HepG2 (cell line): ENCODE results near the gene UCK2. TPM values are rescaled to one million over a fixed set of nuclear protein-coding genes. Genes with fewer than 3 reads are reported as not detected.

ENCODE experiments used
- ATAC-seq: fragments of 200-7000 bp; cut with Tn5 transposase; 3 replicates; pipeline ENCODE4 v1.9.1; 2020; ENCODE audit warnings: mild to moderate bottlenecking, moderate library complexity
- BruUV-seq: library from RNA; stranded (reverse); fragments of 400-500 nt; replicated peaks from 2 replicates; lab custom pipeline; 2021; lab: Mats Ljungman, UMichigan
- CTCF ChIA-PET: fragments of 300-600 bp; formaldehyde crosslinking; extraction: SDS; loops from one replicate; lab custom pipeline; 2021; ENCODE audit warnings: low total read pairs, inconsistent platforms, low intra/inter-chr PET ratio; lab: Yijun Ruan, JAX
- POLR2A ChIA-PET: fragments of 350-600 bp; sonication (Branson Sonifier 250); formaldehyde crosslinking; loops from one replicate; lab custom pipeline; 2020; ENCODE audit warnings: antibody characterized with exemption, inconsistent platforms; lab: Yijun Ruan, JAX
- DNase-seq: peaks from one replicate; pipeline ENCODE4 v3.0.0-alpha.2; 2015; ENCODE audit warnings: low spot score
- FAIRE-seq: peaks from 3 replicates; lab custom pipeline; 2011; peaks lifted over from hg19 to GRCh38; lab: Jason Lieb, UNC
- H2AFZ ChIP-seq: one replicate; pipeline ENCODE4 v1.6.1; 2011; ENCODE audit warnings: low read length, inconsistent platforms
- H3K27ac ChIP-seq: fragments of 300-600 bp; 3 replicates; pipeline ENCODE4 v1.8.0; 2011; ENCODE audit warnings: mixed run types, mild to moderate bottlenecking, mixed read lengths, low read length, inconsistent platforms; ENCODE audit not compliant: insufficient read depth; ENCODE audit errors: extremely low read length
- H3K27me3 ChIP-seq, 2 experiments: fragments of 200-600 bp in 1 of 2; 2 replicates in 1 of 2; 3 replicates in 1 of 2; pipeline versions ENCODE4 v1.6.0 to v1.8.0; 2011; ENCODE audit warnings: low read length in 2 of 2, mild to moderate bottlenecking in 2 of 2, moderate library complexity in 2 of 2, inconsistent platforms in 1 of 2; ENCODE audit not compliant: insufficient read depth in 2 of 2, control insufficient read depth in 1 of 2
- H3K36me3 ChIP-seq, 2 experiments: fragments of 200-600 bp in 1 of 2; replicated peaks in 1 of 2; 2 replicates in 1 of 2; 3 replicates in 1 of 2; pipeline versions ENCODE4 v1.5.1 to v1.8.0; 2011; ENCODE audit warnings: low read length in 2 of 2, inconsistent platforms in 1 of 2; ENCODE audit not compliant: insufficient read depth in 2 of 2, control insufficient read depth in 1 of 2
- H3K4me1 ChIP-seq: 2 replicates; pipeline ENCODE4 v1.5.1; 2012; ENCODE audit warnings: low read length, inconsistent platforms; ENCODE audit not compliant: insufficient read depth
- H3K4me2 ChIP-seq: 2 replicates; pipeline ENCODE4 v1.6.0; 2011; ENCODE audit warnings: low read depth, low read length, inconsistent platforms
- H3K4me3 ChIP-seq, 3 experiments: fragments of 200-600 bp in 1 of 3; sonication (generic), shearing (Covaris generic) in 1 of 3; replicated peaks in 1 of 3; 2 replicates each; pipeline ENCODE4 v1.5.1; 2011 to 2016; ENCODE audit warnings: low read length in 3 of 3, inconsistent platforms in 2 of 3, low read depth in 2 of 3, mild to moderate bottlenecking in 2 of 3, control low read depth in 1 of 3, mixed read lengths in 1 of 3; ENCODE audit not compliant: insufficient read depth in 1 of 3
- H3K79me2 ChIP-seq: one replicate; pipeline ENCODE4 v1.6.1; 2011; ENCODE audit warnings: low read length, inconsistent platforms; ENCODE audit not compliant: insufficient read depth
- H3K9ac ChIP-seq: 2 replicates; pipeline ENCODE4 v1.6.0; 2011; ENCODE audit warnings: mild to moderate bottlenecking, low read depth, low read length, inconsistent platforms; ENCODE audit not compliant: insufficient read depth
- H3K9me3 ChIP-seq: 2 replicates; pipeline ENCODE4 v1.5.1; 2012; ENCODE audit warnings: mild to moderate bottlenecking, low read length
- H4K20me1 ChIP-seq: 2 replicates; pipeline ENCODE4 v1.6.0; 2011; ENCODE audit warnings: inconsistent platforms, mild to moderate bottlenecking, low read length, moderate library complexity; ENCODE audit not compliant: insufficient read depth
- IKZF4 ChIP-seq: sonication (generic); formaldehyde crosslinking; IDR thresholded peaks from 2 replicates; pipeline ENCODE4 v1.5.1; 2020; ENCODE audit warnings: borderline replicate concordance, mild to moderate bottlenecking, low read depth, missing genetic modification reagents; ENCODE audit errors: not compliant biosample characterization
- NR3C1 ChIP-seq: sonication (generic); formaldehyde crosslinking; IDR thresholded peaks from 2 replicates; pipeline ENCODE4 v1.4.0; 2020; ENCODE audit warnings: missing genetic modification reagents
- SNRNP70 ChIP-seq: fragments of 200-400 bp; formaldehyde crosslinking; IDR thresholded peaks from 2 replicates; pipeline ENCODE4 v1.6.1; 2017; ENCODE audit warnings: mild to moderate bottlenecking, low read depth, low read length, moderate library complexity
- TP53 ChIP-seq: sonication (generic); formaldehyde crosslinking; conservative IDR thresholded peaks from 2 replicates; pipeline ENCODE4 v1.4.0; 2020; ENCODE audit warnings: missing genetic modification reagents
- U2AF2 ChIP-seq: fragments of 200-400 bp; formaldehyde crosslinking; IDR thresholded peaks from 2 replicates; pipeline ENCODE4 v1.6.1; 2017; ENCODE audit warnings: low read depth, mild to moderate bottlenecking, low read length
- ZMAT3 ChIP-seq: sonication (generic); formaldehyde crosslinking; conservative IDR thresholded peaks from 2 replicates; pipeline ENCODE4 v1.7.0; 2021; ENCODE audit warnings: missing genetic modification reagents
- ZNF331 ChIP-seq: sonication (generic); formaldehyde crosslinking; IDR thresholded peaks from 2 replicates; pipeline ENCODE4 v1.4.0; 2020; ENCODE audit warnings: missing genetic modification reagents
- ZNF670 ChIP-seq: sonication (generic); formaldehyde crosslinking; IDR thresholded peaks from 2 replicates; pipeline ENCODE4 v1.8.0; 2022; ENCODE audit warnings: mild to moderate bottlenecking, missing genetic modification reagents, borderline replicate concordance
- WGBS: methylation state at CpG from one replicate; pipeline ENCODE4 v1.1.6; 2017; ENCODE audit warnings: low lambda C conversion rate; 5-methylcytosine and 5-hydroxymethylcytosine counted together
- in situ Hi-C: cut with HindIII; loops from 2 replicates; pipeline ENCODE4 v1.10.0; 2017; ENCODE audit warnings: low pct_unique_long_range_greater_than_20kb; ENCODE audit not compliant: extremely low pct_ligation_motif_present
- intact Hi-C: fragments of 100-400 bp; cut with micrococcal nuclease; formaldehyde crosslinking; loops from one replicate; pipeline ENCODE4 v1.10.0; 2022; ENCODE audit not compliant: unreplicated experiment
- polyA plus RNA-seq, 8 experiments: library from polyadenylated mRNA; depleted of rRNA in 3 of 8; stranded (reverse) in 7 of 8; unstranded in 1 of 8; fragments of >200 nt; fragmentation: Illumina TruSeq in 4 of 8; extraction: Trizol in 4 of 8; gene quantifications; 2 replicates each; pipeline versions ENCODE4 v1.2.1 to v1.2.3, GENCODE V29; 2011 to 2016; ENCODE audit warnings: low read depth in 4 of 8, missing spikeins in 1 of 8, mixed read lengths in 1 of 8; ENCODE audit not compliant: insufficient read depth in 1 of 8
- total RNA-seq, 5 experiments: library from RNA; depleted of rRNA; stranded (reverse); fragments of >200 nt; fragmentation: Illumina TruSeq; extraction: Trizol; gene quantifications; 2 replicates each; pipeline ENCODE4 v1.2.3, GENCODE V29; 2016; ENCODE audit warnings: low read depth in 1 of 5
- TF ChIP-seq, protein P1 (sequence below): sonication (generic); formaldehyde crosslinking; IDR thresholded peaks from 2 replicates; pipeline ENCODE4 v1.8.1; 2023; ENCODE audit warnings: missing genetic modification reagents, inconsistent platforms, borderline replicate concordance

The UCK2 gene
- total and polyA plus RNA-seq, 2 of the 13 experiments (the other 11 are each of a cell fraction or from before 2014, with no cell fraction given): 64.3 to 78.0 TPM

DNA sequence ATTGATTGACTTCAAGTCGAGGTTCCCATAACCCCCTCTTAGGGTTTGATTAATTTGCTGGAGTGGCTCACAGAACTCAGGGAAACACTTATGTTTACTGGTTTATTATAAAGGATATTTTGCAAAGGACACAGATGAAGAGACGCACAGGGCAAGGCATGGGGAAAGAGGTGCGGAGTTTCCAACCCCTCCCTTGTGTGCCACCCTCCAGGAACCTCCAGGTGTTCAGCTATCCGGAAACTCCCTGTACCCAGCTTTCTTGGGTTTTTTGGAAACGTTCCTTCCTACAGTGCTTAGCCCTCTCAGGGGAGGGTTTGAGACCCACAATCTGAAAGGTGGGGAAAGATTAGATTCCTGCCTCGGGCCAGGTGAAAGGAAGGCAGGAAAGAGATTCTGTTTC is 48.2 kb downstream of the UCK2 start:
- 88% methylated on average over 6 of the region's 6 CpGs for WGBS
- CTCF ChIA-PET: no interaction called here
- in situ Hi-C loops: no loop called here

DNA sequence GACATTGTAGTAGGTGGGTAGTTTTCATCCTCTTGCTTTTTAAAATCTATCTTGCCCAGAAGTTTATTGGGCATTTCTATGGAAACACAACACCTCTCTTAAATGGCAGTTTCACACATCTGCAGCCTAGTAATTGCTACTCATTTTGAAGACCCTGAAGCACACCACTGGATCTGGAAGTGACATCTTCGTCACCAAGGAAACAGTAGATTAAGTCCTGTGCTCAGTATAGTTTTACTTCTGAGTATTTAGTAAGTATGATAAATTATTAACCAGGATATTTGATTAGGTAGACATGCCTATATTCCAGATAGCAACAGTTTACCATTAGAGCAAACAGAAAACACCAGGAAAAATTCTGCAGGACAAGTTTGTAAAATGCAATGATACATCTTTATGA is 48.7 kb downstream of the UCK2 start:
- FAIRE-seq (no peak), DNase-seq (no peak), ATAC-seq (no peak)
- no peak for TF ChIP-seq ZNF670 (CRISPR knock-in tag)
- no peak for TF ChIP-seq SNRNP70
- no peak for TF ChIP-seq ZNF331
- no peak for TF ChIP-seq IKZF4 (CRISPR knock-in tag)
- TF ChIP-seq, protein P1, sequence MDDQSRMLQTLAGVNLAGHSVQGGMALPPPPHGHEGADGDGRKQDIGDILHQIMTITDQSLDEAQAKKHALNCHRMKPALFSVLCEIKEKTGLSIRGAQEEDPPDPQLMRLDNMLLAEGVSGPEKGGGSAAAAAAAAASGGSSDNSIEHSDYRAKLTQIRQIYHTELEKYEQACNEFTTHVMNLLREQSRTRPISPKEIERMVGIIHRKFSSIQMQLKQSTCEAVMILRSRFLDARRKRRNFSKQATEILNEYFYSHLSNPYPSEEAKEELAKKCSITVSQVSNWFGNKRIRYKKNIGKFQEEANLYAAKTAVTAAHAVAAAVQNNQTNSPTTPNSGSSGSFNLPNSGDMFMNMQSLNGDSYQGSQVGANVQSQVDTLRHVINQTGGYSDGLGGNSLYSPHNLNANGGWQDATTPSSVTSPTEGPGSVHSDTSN: no peak
- no peak for TF ChIP-seq NR3C1 (CRISPR knock-in tag)
- Histone ChIP-seq H2AFZ (no peak overlapping the region), H3K4me3 (no peak overlapping the region), H3K79me2 (peaks cover 96% of the 10 kb centered on the region), H3K36me3 (peaks cover 1 to 4% of the 10 kb centered on the region in 2 experiments; a peak in 2 of 5 replicates), H3K4me1 (peaks cover 45% of the 10 kb centered on the region), H4K20me1 (no peaks in the 10 kb centered on the region; the same call in 1 of the 2 replicates), H3K27me3 (no peaks in the 10 kb centered on the region), H3K9ac (no peak overlapping the region), H3K9me3 (no peaks in the 10 kb centered on the region), H3K27ac (no peak overlapping the region), H3K4me2 (no peak overlapping the region)
- in situ Hi-C loops: no loop called here
- no TSS peak for BruUV-seq
- WGBS: 100% methylated on average over 1 of the region's 1 CpG
- ChIA-PET POLR2A (no interaction called here), CTCF (no interaction called here)
- intact Hi-C loops: no loop called here

More for the DNA sequence above, 48.2 kb downstream of the UCK2 start:
- DNase-seq (no peak), ATAC-seq (no peak), FAIRE-seq (no peak)
- H3K27me3 ChIP-seq: no peaks in the 10 kb centered on the region
- H3K9me3 ChIP-seq: no peaks in the 10 kb centered on the region
- no peak overlapping the region for H2AFZ ChIP-seq
- TF ChIP-seq TP53 (CRISPR knock-in tag): no peak
- no peak for TF ChIP-seq U2AF2
- TF ChIP-seq ZMAT3 (CRISPR knock-in tag): no peak
- intact Hi-C loops: no loop called here
- peaks cover 95% of the 10 kb centered on the region for H3K79me2 ChIP-seq
- BruUV-seq: no TSS peak
- peaks cover 1 to 4% of the 10 kb centered on the region in 2 experiments; a peak in 2 of 5 replicates for H3K36me3 ChIP-seq
- H3K4me1 ChIP-seq: peaks cover 46% of the 10 kb centered on the region
- H4K20me1 ChIP-seq: no peaks in the 10 kb centered on the region; the same call in 1 of the 2 replicates
- no peak overlapping the region for H3K27ac ChIP-seq
- POLR2A ChIA-PET: no interaction called here
- H3K9ac ChIP-seq: no peak overlapping the region
- no peak overlapping the region for H3K4me3 ChIP-seq
- H3K4me2 ChIP-seq: no peak overlapping the region
